Measurements from ENCODE around the gene SHB.
A peak's percentile ranks its signal among the peaks of the same experiment; 100 is the strongest.

Gene SHB

GRCh38 chr9:38004809-38005560 lies 64.0 kb downstream of the SHB start:
- DNase-seq = no peak

DNA sequence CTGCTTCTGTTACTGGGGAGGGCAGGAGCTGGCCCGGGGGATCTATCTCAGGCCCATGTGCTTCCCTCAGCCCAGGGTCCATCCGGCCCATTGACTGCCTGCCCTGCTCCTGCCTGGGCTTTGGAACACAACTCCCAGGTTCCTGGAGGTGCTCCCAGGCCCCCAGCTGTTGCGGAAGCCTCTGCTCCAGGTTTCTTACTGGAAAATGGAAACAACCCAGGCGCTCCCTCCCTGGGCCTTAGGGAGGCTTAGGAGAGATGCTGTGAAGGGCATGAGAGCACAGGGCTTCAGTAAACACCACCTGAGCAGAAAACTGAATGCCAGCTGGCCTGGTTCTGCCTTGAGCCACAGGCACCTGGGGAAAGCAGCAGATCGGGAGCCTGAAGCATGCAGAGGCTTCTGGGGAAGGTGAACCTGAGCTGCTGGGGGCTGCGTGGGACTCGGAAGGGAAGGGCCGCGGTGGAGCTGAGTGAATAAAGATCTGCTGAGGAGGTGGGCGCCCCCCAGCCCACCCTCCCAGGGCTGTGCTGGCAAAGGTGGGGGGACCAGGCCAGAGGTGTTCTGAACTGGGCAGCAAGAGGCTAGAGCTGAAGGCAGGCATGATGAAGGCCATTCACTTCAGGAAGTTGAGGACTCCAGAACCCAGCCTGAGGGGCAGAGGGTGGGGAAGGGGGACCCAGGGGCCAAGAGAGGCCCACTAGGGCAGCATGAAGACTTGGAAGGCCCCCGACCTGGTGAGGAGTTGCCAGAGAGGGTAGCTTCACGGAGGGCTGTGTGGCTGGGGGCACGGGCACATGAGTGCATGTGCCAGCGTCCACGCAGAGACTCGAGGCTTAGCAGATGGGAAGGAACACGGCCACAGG lies 64.8 kb downstream of the SHB start:
- no peak for DNase-seq

DNA sequence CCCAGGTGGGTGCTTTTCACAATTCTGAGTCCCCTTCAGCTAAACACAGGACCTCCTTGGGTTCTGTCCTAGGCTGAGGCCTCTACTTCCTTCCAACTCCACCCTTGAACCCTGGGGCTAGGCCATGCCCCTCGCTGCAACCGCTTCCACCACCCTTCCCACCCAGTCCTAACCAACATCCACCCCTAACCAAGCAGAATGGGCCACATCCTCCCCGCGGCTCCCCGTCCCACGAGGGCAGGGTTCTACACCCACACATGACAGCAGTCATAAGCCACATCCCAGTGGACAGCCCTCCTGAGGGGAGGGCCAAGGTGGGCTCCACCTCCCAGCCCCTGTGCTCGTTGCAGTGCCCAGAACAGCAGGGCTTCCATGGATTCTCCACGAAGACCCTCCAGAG lies 65.8 kb downstream of the SHB start:
- no peak for DNase-seq

DNA sequence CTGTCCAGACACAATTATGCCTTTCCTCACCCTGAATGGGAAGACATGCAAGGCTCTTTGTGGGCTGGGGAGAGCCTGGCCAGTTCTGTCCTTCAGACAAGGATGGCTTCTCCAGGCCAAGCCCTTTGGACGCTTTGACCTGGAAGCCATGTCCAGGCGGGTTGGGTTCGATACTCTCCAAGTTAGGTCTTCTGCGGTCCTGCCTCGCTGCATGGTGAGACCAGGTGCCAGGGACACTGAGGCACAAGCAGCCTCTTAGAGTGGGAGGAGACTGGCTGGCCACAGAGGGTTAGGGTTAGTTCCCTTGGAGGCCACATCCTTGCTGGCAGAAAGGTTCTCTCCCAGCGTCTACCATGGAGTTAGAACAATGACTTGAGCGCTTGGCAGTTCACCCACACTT lies 67.6 kb downstream of the SHB start:
- DNase-seq = no peak

GRCh38 chr9:38000735-38001134 lies 68.3 kb downstream of the SHB start:
- DNase-seq = no peak

DNA sequence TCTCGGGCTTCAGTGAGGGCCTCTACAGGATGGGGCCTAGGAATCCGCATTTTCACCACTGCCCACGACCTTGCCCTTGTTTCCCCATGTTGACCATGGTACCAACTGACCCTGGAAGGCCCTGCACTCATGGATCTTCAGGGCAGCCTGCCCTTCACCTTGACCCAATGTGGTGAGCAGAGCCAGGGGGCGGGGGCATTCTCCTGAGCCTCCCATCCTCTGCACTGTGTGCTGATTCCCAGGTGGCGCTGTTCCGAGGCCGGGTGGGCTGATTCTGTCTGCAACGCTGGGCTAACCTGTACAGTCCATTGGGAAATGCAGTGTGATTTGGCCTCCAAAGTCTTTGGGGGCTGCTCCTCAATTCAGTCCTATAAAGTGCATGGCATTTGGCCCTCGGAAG lies 68.7 kb downstream of the SHB start:
- DNase-seq = no peak

DNA sequence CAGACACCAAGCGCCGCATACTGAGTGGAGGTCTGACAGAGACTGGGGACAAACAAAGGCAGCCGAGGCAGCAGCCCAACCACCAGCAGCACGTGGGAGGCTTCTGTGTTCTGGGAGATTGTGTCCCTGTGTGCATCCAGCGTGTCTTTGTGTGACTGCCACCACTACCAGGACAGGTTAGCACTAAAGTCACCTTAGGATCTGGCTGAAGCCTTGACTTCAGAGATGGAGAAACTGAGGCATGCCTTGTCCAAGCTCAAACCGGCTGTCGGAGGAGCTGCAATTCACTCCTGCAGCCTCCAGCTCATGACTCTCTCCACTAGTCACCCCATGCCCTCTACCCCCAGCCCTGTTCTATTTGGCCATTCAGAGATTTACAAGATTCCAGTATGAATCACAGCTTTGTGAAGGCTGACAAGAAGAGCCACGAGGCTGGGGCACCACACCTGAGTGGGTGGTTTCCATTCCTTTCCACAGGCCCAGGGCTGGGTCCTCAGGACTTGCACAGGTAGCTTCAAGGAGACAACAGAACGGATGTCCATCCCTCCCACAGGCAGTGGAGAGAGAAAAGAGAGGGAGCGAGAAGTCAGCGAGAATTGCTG lies 69.3 kb downstream of the SHB start:
- peak; percentile 54 to 56 for DNase-seq

- DNase-seq = no peak
These were observed 70.0 kb downstream of the SHB start for GRCh38 chr9:37998881-37999587.

DNA sequence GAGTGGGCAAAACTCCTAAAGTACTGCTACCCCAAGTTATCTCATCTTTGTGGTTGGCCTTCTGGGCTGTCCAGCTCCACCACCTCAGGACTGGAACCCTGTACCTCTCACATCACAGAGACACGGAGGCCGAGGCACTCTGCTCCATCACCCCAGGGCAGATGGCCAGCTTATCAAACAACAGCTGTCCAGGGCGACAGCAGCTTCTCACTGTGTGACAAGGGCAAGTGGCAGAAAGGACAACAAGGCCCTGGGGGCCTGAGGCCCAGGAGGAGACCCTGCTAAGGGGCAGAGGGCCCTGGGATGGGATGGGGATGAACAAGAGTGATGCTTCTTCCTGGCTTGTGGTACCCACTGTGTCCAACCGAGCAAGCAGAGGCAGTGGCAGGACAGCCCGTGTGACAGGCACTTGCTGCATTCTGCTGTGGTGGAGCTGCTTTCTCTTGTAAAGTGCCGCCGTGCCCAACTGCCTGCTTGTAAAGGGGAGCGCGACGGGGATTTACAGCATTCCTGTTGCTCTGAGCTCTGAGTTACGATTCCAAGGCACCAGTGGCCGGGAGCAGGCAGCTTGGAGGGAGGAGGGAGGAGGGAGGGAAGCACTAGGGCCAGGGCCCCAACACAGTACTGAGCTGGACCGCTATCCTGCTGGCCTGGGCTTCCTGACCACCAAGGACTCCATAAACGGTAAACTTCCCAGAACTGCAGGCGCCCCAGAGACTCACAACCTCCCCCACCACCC lies 71.2 kb downstream of the SHB start:
- DNase-seq = peak; percentile 46 to 64

- DNase-seq = no peak
These were observed 72.2 kb downstream of the SHB start for GRCh38 chr9:37996819-37997217.

DNA sequence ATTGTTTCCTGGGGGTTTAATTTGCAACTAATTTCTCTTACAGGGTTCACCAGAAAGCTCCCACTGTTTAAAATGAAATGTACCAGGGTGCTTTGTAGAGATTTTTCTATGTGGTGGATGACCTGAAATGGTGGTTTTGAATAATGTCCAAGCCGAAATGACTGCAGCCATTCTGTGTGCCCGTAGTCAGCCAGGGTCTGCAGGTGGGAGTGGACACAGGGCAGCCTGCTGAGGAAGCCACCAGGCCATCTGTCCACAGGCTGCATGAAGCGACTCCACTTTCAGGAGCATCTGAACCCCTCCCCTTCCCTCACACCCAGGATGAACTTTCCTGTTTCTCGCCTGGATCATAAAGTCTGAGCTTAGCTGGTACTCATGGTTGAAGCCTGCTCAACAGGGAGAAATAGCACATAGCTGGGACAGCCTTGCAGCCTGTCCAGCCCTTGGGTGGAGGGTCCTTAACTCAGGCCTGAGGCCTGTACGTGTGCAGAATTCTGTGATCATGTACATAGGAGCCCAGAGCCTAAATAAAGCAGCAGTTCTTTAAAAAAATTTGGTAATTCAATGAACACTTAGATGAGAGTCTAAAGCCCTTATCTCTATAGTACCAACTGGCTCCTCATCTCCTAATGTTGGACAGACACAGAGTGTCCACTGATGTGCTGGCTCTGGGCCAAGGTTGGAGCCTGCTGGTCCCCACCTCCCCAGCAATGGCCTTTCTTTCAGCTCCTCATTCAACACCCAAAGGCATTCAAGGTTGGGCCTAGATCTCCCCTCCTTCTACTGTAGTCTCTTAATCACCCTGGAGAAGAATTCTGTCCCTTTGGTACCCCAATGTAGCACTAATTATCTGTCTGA lies 72.8 kb downstream of the SHB start:
- no peak for DNase-seq

DNA sequence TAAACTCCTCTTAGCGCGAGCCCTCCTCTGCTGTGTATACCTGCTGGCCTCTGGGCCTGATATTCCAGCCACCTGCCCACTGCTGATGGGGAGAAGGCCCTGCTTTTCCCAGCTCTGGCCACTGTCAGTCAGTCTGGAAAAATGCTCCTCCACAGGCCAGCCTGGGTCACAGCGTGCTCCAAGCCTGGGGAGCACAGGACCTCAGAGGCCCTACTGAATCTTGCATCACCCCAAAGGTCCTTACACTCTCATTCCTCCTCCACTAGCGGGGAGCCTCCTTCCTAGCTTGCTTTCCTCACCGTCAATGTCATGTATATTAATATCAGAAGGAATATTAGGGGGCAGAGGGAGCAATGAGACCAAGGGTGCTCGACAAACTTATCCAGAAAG lies 73.7 kb downstream of the SHB start:
- DNase-seq = no peak

GRCh38 chr9:37994639-37995347 lies 74.2 kb downstream of the SHB start:
- peak; percentile 93 for DNase-seq

DNA sequence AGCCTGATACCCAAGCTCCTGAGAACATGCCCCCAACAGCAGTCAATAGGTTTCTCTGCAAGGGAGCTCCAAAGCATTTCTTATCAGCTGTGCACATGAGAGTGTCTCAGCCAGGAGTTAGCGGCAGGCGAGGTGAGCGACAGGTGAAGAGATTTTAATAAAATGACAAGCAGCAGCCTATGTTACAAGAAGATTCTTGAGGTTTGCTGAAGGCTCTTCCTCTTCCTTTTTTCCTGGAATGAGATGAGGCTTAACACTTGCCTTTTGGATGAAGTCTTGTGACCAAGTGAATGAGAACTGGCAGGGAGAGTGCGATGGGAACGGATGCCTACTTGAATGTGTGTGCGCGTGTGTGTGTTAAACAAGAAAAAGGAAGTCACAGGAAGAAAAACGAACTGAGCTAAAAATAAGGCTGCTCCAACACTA lies 76.1 kb downstream of the SHB start:
- DNase-seq = peak in 1 of 2 donors; percentile 57

DNA sequence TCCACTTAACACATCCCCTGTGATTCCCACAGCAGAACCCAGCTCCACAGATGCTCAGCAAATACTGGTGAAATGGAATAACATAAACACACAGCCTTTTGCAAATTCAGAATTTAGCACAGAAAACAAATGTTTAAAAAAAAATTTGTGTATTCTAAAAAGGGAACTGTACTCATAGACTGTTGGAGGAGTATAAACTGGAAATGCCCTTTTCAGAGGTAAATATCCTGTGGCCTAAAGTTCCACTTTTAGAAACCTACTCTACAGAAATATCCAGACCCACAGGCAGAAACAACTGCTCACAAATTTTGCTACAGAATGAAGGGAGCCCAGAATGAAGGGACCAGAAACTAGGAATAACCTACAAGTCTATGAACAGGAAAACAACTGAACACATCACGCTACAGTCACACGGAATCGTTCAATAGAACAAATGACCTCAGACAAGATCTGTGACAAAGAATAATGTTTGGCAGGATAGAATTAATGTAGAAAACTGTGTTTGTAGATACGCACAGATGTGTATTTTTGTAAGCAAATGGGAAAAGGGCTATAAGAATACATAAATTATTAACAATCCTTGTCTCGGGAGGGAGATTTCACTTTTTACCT lies 78.5 kb downstream of the SHB start:
- DNase-seq = peak in 1 of 2 donors; percentile 51

GRCh38 chr9:37989701-37990100 lies 79.3 kb downstream of the SHB start:
- DNase-seq = no peak

- DNase-seq = no peak
These were observed 80.4 kb downstream of the SHB start for GRCh38 chr9:37988602-37989001.

DNA sequence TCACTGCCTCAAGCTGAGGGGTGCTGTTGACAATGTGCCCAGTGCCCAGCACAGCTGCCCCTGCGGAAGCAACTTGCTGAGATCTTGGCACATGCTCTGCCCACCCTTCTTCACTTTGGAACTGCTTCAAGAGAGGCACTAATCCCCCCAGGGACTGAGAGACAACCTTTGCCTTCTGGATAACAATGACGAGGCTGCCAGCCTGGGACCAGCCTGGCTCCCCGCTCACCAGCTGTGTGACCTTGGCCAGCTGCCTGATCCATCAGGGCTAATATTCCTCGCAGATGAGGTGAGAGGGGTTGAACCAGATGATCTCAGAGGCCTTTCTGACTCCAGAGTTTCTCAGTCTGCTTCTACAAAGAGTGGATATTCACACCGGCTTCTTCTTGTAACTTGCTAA lies 81.0 kb downstream of the SHB start:
- DNase-seq = peak in 1 of 2 donors; percentile 37

- DNase-seq = peak in 1 of 2 donors; percentile 37
These were observed 81.5 kb downstream of the SHB start for GRCh38 chr9:37987467-37987981.

DNA sequence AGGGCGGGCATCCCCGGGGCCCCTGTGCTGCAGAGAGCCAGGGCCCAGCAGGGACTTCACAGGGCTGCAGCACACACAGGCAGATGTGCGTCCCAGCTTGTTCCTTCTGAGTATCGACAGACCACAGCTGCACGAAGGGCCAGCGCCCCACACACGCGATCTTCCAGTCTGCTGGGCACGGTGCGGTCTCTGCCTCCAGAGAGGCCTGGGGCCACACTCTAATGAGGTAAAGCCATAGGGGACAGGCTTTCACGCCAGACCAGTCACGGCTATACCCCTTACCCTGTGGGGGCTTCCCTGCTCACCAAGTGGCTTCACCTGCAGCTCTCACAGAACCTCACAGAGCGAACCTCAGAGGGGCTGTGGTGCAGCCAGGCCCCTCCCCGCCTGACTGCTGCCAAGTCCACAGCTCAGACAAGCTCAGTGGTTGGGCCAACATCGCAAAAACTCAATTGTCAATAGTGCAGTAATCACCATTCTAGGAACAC lies 82.2 kb downstream of the SHB start:
- peak in 1 of 2 donors; percentile 55 for DNase-seq
